Measurements from ENCODE around the gene GRN. TPM values are rescaled to one million over a fixed set of nuclear protein-coding genes. Genes with fewer than 3 reads are reported as not detected.

The GRN gene
- total RNA-seq, 1 donor from 2014 or later: 521 TPM

- no peaks in the 10 kb centered on the region for H3K36me3 ChIP-seq (ENCODE audit: control insufficient read depth, insufficient read depth, low read length)
- no peak for TF ChIP-seq CTCF (IDR thresholded peaks at IDR 0.05; ENCODE audit: insufficient read depth, low read length, poor library complexity, severe bottlenecking)
- no peak overlapping the region for H3K4me3 ChIP-seq (ENCODE audit: low read depth, low read length)
- peaks cover 50% of the 10 kb centered on the region for H3K27me3 ChIP-seq (ENCODE audit: control insufficient read depth, insufficient read depth, low read length)
- no peak for DNase-seq (ENCODE audit: low read depth)
Measured at GRCh38 chr17:44312396-44313104, 32.6 kb upstream of the GRN start.

- Histone ChIP-seq H3K27me3 (ENCODE audit: control insufficient read depth, insufficient read depth, low read length) (peaks cover 44% of the 10 kb centered on the region), H3K4me3 (ENCODE audit: low read depth, low read length) (no peak overlapping the region)
- DNase-seq (ENCODE audit: low read depth): no peak
Measured at GRCh38 chr17:44314031-44314430, 31.1 kb upstream of the GRN start.

GRCh38 chr17:44314524-44314868 is 30.6 kb upstream of the GRN start:
- Histone ChIP-seq H3K4me3 (ENCODE audit: low read depth, low read length) (no peak overlapping the region), H3K27me3 (ENCODE audit: control insufficient read depth, insufficient read depth, low read length) (peaks cover 43% of the 10 kb centered on the region), H3K36me3 (ENCODE audit: control insufficient read depth, insufficient read depth, low read length) (no peaks in the 10 kb centered on the region)
- DNase-seq (ENCODE audit: low read depth): no peak
- TF ChIP-seq CTCF (IDR thresholded peaks at IDR 0.05; ENCODE audit: insufficient read depth, low read length, poor library complexity, severe bottlenecking): no peak

More at GRCh38 chr17:44314031-44314430, 31.1 kb upstream of the GRN start:
- no peaks in the 10 kb centered on the region for H3K36me3 ChIP-seq (ENCODE audit: control insufficient read depth, insufficient read depth, low read length)
- TF ChIP-seq CTCF (IDR thresholded peaks at IDR 0.05; ENCODE audit: insufficient read depth, low read length, poor library complexity, severe bottlenecking): no peak

GRCh38 chr17:44314869-44315661 is 30.0 kb upstream of the GRN start:
- H3K4me3 ChIP-seq (ENCODE audit: low read depth, low read length): peak overlapping the region; percentile 33
- no peak for DNase-seq (ENCODE audit: low read depth)
- no peaks in the 10 kb centered on the region for H3K36me3 ChIP-seq (ENCODE audit: control insufficient read depth, insufficient read depth, low read length)
- H3K27me3 ChIP-seq (ENCODE audit: control insufficient read depth, insufficient read depth, low read length): peaks cover 41% of the 10 kb centered on the region
- TF ChIP-seq CTCF (IDR thresholded peaks at IDR 0.05; ENCODE audit: insufficient read depth, low read length, poor library complexity, severe bottlenecking): no peak

- peaks cover 39% of the 10 kb centered on the region for H3K27me3 ChIP-seq (ENCODE audit: control insufficient read depth, insufficient read depth, low read length)
Measured at GRCh38 chr17:44315760-44316731, 29.1 kb upstream of the GRN start.

More at GRCh38 chr17:44315760-44316731, 29.1 kb upstream of the GRN start:
- DNase-seq (ENCODE audit: low read depth): no peak
- no peak for TF ChIP-seq CTCF (IDR thresholded peaks at IDR 0.05; ENCODE audit: insufficient read depth, low read length, poor library complexity, severe bottlenecking)
- no peaks in the 10 kb centered on the region for H3K36me3 ChIP-seq (ENCODE audit: control insufficient read depth, insufficient read depth, low read length)
- no peak overlapping the region for H3K4me3 ChIP-seq (ENCODE audit: low read depth, low read length)
